HG03520 (cell line): ENCODE data around the gene ACER3.
"Not testable (repeated sequence)": the region's sequence is repeated elsewhere in the genome, so short reads cannot be mapped to it uniquely, and the experiment has no call there.

Source experiments
- ATAC-seq: cut with Tn5 transposase; IDR thresholded peaks from one replicate; pipeline ENCODE4 v1.9.1; 2021; ENCODE audit warnings: mild to moderate bottlenecking, moderate library complexity; ENCODE audit not compliant: unreplicated experiment

Gene ACER3

GRCh38 chr11:76872959-76873827, 12.5 kb downstream of the ACER3 start:
- ATAC-seq, result no peak

GRCh38 chr11:76878014-76878413, 17.3 kb downstream of the ACER3 start:
- no peak for ATAC-seq

GRCh38 chr11:76880314-76880713, 19.6 kb downstream of the ACER3 start:
- ATAC-seq, result no peak

GRCh38 chr11:76880956-76881355, 20.2 kb downstream of the ACER3 start:
- ATAC-seq, result no peak

GRCh38 chr11:76885390-76886097, 24.8 kb downstream of the ACER3 start:
- ATAC-seq, result no peak

- ATAC-seq, result no peak
Observed at GRCh38 chr11:76888989-76889388, 28.3 kb downstream of the ACER3 start.

GRCh38 chr11:76889411-76889975, 28.8 kb downstream of the ACER3 start:
- ATAC-seq, result no peak

GRCh38 chr11:76890329-76890728, 29.6 kb downstream of the ACER3 start:
- ATAC-seq, result no peak

GRCh38 chr11:76891285-76891684, 30.6 kb downstream of the ACER3 start:
- ATAC-seq, result no peak

- ATAC-seq, result no peak
Observed at GRCh38 chr11:76891793-76892192, 31.1 kb downstream of the ACER3 start.

- ATAC-seq, result no peak
Observed at GRCh38 chr11:76892306-76892705, 31.6 kb downstream of the ACER3 start.

GRCh38 chr11:76897233-76897632, 36.5 kb downstream of the ACER3 start:
- ATAC-seq, result no peak

GRCh38 chr11:76901144-76901543, 40.4 kb downstream of the ACER3 start:
- no peak for ATAC-seq

- not testable (repeated sequence) for ATAC-seq
Observed at GRCh38 chr11:76901622-76902021, 40.9 kb downstream of the ACER3 start.

- ATAC-seq, result no peak
Observed at GRCh38 chr11:76902121-76903014, 41.6 kb downstream of the ACER3 start.

GRCh38 chr11:76903325-76903724, 42.6 kb downstream of the ACER3 start:
- ATAC-seq, result no peak

GRCh38 chr11:76910620-76911414, 50.1 kb downstream of the ACER3 start:
- no peak for ATAC-seq

- no peak for ATAC-seq
Observed at GRCh38 chr11:76911415-76911808, 50.7 kb downstream of the ACER3 start.

- ATAC-seq, result no peak
Observed at GRCh38 chr11:76916712-76917111, 56.0 kb downstream of the ACER3 start.

GRCh38 chr11:76918941-76919386, 58.2 kb downstream of the ACER3 start:
- ATAC-seq, result no peak
